Stomach (tissue), 4 donors: Measurements from ENCODE around the gene KIF6.

Experiments
- EP300 ChIP-seq: sonication (generic); formaldehyde crosslinking; IDR thresholded peaks from one replicate; pipeline ENCODE4 v1.6.1; 2017; ENCODE audit warnings: antibody characterized with exemption
- POLR2A ChIP-seq, 4 donors: fragments of 450-650 bp; IDR thresholded peaks; one replicate each; pipeline ENCODE4 v1.6.1; 2016; ENCODE audit warnings: antibody characterized with exemption in 4 of 4, control low read depth in 2 of 4, mild to moderate bottlenecking in 1 of 4, moderate library complexity in 1 of 4

DNA sequence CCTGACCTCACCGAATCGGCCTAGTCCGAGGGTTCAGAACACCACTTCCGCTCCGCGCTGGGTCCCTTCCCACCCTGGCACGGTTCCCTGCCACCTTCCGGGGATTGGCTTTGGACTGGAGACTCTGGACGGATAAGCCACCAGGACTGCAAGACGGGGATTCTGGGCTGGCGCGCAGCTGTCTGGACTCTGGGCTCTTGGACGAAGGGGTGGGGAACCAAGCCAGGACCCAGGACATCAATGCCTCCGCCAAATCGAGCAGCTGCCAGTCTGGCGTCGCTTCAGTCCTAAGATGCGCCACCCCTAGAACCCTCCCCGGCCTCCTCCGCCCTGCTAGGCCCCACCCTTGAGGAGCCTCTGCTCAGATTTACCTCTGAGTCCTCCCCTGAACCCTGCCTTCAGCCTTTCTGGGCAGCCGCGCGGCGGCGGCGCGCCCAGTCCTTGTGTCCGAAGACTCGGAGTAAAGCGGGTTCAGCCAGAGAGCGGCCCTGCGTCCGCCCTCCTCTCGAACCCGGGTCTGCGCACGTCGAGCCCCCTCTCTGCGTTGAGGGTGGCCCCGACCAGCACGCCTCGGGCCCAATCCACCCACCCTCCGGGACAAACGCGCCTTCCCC lies 412.2 kb downstream of the KIF6 start:
- no peak for TF ChIP-seq EP300
- no peak for TF ChIP-seq POLR2A (IDR thresholded peaks at IDR 0.05)
